HG03342 (cell line): ENCODE data around the gene P4HA2.
"Not testable (repeated sequence)": the region's sequence is repeated elsewhere in the genome, so short reads cannot be mapped to it uniquely, and the experiment has no call there.

ENCODE experiments used
- ATAC-seq: cut with Tn5 transposase; IDR thresholded peaks from one replicate; pipeline ENCODE4 v1.9.1; 2021; ENCODE audit warnings: mild to moderate bottlenecking, moderate library complexity; ENCODE audit not compliant: unreplicated experiment

Gene P4HA2

DNA sequence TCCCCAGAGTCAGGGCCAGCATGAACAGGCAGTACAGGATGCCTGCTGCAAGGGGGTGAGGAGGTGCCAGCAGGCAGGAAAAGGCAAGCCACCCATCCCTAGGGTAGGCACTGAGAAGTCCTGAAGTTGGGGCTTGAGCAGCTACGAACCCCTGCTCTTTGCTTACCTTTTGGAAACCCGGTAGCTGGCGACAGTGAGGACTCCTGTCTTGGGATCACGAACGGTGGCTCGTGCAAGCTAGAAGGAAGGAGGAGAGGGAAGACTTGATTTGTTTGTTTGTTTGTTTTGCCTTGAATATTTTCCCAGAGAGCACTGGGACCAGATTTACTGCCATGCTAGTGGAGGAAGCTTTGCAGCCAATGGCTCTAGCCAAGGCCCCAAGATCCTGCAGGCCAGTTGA is 23.7 kb downstream of the P4HA2 start:
- ATAC-seq: no peak

- ATAC-seq: no peak
Observed at GRCh38 chr5:132203464-132203818, 24.2 kb downstream of the P4HA2 start.

DNA sequence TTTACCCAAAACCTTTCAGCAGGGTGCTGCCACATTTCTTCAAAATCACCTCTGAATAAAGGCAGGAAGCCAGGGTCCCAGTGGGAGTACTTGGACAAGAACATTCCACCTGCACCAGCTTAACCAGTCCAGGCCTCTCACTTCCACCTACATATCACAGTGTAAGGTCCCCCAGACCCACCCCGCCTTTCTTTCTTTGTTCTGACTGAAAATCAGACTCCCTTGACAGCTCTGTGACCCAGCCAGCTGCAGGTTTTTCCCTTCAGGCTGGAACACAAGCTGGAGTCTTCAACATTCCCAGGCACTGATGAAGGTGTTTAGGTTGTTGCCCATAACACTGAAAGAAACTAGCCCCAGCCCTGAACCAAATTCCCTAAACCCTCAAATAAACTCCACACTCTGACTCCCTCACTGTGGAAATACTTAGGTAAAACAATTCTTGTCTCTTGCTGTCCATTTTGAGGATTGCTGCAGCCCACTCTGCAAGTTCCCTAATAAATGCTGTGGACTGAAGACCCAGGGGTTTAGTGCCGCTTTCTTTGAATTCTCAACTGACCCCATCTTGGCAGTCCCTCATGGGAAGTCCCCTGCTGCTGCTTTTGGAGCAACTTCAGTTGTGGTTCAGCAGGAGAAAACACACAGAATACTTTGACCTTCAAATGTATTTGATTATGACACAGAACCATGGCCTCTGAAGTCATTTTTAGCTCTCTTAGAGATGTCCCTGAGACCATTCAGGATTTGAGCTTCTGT is 24.8 kb downstream of the P4HA2 start:
- ATAC-seq: no peak

- no peak for ATAC-seq
Observed at GRCh38 chr5:132199116-132199680, 28.5 kb downstream of the P4HA2 start.

DNA sequence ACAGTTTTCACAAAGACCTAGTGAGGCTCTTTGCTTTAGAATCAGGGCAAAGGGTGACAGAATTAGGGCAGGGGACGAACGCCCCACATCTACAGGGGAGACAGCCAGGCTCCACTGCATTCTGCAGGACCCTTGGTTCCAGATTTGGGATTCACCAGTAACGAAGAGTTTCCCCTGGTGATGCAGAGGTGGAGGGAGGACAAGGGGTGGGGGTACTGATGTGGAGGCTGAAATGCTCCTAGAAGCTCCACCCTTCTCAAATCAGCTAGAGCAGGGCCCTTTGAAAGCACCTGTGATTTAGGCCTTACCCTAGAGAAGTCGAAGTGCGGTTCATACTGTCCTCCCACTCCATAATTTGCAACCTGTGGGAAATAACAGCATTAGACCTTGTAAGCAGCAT is 29.1 kb downstream of the P4HA2 start:
- ATAC-seq: no peak

DNA sequence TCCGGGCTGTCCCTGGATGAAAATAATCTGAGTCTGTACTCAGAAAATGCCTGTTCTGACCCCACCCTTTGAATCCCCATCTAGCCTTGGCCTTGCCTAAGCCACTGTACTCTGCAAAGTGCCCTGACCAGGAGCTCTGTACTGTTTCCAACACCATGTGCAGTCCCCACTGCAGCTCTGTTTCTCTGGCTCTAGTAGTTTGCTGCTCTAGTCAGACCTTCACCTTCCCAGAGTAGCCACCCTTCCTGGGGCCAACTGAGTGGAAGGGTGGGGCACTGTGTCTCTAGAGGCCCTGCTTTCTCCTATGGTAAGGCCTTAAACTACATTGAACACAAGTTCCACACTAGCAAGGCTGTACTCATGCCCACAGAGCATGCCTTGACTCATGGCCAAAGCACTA is 31.9 kb downstream of the P4HA2 start:
- ATAC-seq: no peak

DNA sequence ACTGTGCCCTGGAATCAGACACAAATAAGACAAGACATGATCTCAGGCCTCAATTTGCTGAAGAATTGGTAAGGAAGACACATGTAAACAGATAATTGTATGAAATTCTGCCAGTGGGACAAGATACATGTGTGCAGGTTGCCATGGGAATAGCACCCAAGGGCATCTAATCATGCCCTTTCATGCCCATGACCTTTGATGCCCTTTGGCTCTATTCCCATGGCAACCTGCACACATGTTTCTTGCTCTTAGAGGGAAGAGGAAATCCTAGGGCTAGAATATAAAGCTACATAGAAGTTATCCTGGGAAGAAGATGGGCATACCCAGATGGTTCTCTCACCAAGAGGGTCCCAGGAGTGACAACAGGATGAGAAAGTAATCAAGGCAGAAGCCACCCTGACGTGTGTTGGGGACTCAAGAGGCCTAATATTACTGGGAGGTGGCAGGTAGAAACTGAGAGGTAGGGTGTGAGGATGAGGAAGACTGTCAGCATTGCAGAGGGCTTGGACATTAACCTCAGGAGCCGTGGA is 34.4 kb downstream of the P4HA2 start:
- no peak for ATAC-seq

DNA sequence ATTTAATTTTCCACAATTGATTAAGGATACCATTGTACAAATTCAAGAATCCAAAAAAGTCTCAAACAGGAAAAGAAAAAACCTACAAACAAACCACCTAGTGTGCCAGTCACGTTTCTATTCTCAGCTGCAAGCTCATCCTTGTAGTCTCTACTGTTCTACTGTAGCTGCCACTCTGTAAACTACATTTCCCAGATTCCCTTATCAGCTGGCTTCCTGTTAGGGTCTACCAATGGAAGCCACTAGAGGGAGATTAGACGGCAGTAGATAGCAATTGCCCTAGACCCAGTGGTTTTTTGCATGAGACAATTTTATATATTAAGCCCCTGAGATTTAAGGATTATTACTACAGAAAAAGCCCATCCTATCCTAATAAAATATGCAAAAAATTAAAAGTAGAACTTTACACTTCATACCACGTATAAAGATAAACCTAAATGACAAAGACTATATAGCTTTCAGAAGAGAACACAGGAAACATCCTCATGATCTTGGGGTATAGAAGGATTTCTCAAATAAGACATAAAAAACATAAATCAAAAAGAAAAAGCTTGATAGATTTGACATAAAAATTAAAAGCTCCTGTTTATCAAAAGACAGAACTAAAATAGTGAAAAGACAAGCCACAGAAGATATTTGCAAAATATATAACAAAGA is 37.4 kb downstream of the P4HA2 start:
- ATAC-seq: peak; percentile 96

DNA sequence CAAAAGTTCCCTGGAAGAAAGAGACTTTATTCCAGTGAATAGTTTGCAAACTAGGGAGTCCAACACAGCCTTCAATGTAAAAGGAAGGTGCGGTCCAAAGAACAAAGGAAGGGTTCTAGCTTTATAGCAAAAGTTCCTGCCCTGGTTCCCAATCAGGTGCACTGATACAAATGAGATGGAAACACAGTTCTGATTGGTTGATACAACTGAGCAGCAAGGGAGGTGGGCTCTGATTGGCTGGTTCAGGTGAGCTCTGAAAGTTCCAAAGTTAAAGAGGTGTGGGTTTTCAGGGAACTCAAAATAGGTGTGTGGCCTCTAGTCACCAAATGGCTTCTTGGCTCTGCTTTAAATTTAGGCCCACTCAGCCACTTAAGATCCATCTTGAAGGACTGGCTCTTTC is 43.1 kb downstream of the P4HA2 start:
- ATAC-seq: no peak

DNA sequence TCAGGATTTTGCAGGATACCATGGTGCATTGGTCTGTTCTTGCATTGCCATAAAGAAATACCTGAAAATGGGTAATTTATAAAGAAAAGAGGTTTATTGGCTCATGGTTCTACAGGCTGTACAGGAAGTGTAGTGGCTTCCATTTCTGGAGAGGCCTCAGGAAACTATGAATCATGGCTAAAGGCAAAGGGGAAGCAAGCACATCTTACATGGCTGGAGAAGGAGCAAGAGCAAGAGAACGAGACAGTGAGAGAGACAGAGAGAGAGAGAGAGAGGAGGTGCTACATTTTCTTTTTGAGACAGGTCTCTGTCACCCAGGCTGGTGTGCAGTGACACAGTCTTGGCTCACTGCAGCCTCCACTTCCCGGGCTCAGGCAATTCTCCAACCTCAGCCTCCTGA is 43.9 kb downstream of the P4HA2 start:
- no peak for ATAC-seq

GRCh38 chr5:132182359-132183040 is 45.2 kb downstream of the P4HA2 start:
- ATAC-seq: no peak

DNA sequence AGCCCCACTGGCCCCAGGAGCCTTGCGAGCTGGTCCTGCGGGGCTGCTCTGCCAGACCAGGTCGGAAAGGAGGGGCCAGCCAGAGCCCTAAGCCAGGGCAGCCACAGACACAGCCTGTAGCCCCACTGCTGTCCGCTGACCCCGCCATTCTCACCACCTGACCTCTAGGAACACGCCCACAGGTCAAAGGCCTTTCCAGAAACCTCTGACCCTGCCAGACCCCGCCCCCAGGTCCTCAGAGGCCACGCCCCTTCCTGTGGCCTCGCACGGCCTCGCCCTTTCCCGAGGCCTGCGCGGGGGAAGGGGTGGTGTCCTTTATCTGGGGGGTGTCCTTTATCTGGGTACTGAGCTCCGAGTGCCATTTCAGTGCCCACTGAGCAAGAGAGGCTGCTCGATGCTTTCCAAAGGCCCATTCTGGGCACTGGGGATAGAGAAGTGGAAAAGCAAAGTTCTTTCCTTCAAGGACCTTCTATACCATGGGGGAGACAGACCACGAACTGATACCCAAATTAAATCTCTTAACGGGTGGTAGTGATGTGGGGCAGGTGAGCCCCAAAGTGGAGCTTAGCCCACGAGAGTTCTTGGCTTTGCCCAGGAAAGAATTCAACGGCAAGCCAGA is 46.5 kb downstream of the P4HA2 start:
- ATAC-seq: no peak

DNA sequence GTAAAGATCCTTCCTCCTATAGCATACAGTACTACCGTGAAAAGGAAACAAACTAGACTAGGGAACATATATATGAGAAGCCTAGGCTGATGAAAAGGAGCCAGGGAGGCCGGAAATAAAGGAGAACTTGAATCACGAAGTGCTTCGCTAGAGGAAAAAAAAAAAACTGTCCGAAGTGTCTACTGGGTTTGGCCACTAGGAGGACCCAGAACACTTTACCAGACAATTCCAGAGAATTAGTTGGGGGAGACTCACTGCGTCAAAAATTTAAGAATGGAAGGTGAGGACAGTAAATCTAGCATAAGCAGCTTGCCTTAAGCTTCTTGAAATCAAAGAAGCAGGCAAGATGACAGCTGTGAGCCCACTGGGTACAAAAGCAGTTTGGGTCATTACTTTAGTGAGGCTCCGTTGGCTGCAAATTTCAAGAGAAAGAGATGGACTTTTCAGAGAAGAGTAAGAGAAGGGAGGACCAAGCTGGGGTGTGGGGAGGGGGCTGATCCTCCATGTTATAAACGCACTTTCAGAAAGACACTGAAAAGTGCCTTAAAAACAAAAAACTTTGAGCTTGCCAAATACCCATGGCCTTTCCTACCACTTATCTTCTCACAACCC is 47.4 kb downstream of the P4HA2 start:
- ATAC-seq: no peak

DNA sequence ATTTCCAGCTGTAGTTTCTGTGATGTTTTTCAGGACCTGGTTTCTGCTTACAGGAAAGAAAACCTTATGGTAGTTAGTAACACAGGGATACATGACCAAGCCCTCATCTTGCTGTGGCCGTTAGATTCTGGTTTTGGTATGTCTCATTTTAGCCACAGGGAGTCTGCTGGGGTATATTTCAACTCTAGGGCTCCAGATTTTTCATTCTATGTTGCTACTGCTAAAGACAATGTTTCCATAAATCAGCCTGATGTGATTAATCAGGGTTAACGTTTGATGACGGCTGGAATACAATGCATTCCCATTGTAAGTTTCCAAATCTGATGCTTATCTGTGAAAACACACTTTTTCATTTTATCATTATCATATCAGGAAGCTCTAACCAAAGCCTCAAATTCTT is 48.2 kb downstream of the P4HA2 start:
- ATAC-seq: no peak

GRCh38 chr5:132177691-132178149 is 49.9 kb downstream of the P4HA2 start:
- no peak for ATAC-seq

DNA sequence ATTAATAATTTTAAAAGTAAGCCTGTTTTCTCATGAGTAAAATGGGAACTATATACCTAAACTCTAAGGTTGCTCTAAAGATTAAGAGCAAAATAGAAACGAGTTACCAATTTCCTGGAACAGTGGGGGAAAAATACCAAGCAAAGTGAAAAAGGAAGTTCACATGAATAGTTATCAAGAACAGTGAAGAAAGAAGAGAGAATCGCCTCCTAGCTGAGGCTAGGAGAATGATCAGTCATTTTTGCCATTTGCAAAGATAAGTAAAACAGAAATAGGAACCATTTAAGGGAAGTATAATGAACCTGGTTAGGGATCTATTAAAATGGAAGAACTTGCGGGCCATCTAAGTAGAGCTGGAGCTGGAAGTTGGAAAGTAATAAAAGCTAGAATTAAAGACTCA is 50.7 kb downstream of the P4HA2 start:
- ATAC-seq: peak; percentile 66

- ATAC-seq: no peak
Observed at GRCh38 chr5:132176521-132176945, 51.1 kb downstream of the P4HA2 start.

GRCh38 chr5:132162945-132163344 is 64.7 kb downstream of the P4HA2 start:
- no peak for ATAC-seq

DNA sequence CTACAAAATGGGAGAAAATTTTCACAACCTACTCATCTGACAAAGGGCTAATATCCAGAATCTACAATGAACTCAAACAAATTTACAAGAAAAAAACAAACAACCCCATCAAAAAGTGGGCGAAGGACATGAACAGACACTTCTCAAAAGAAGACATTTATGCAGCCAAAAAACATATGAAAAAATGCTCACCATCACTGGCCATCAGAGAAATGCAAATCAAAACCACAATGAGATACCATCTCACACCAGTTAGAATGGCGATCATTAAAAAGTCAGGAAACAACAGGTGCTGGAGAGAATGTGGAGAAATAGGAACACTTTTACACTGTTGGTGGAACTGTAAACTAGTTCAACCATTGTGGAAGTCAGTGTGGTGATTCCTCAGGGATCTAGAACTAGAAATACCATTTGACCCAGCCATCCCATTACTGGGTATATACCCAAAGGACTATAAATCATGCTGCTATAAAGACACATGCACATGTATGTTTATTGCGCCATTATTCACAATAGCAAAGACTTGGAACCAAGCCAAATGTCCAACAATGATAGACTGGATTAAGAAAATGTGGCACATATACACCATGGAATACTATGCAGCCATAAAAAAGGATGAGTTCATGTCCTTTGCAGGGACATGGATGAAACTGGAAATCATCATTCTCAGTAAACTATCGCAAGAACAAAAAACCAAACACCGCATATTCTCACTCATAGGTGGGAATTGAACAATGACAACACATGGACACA is 65.9 kb downstream of the P4HA2 start:
- ATAC-seq: not testable (repeated sequence)

GRCh38 chr5:132156413-132156812 is 71.2 kb downstream of the P4HA2 start:
- no peak for ATAC-seq
